Measurements from ENCODE around the gene LRBA.
"Not testable (repeated sequence)": the region's sequence is repeated elsewhere in the genome, so short reads cannot be mapped to it uniquely, and the experiment has no call there.

LRBA gene

DNA sequence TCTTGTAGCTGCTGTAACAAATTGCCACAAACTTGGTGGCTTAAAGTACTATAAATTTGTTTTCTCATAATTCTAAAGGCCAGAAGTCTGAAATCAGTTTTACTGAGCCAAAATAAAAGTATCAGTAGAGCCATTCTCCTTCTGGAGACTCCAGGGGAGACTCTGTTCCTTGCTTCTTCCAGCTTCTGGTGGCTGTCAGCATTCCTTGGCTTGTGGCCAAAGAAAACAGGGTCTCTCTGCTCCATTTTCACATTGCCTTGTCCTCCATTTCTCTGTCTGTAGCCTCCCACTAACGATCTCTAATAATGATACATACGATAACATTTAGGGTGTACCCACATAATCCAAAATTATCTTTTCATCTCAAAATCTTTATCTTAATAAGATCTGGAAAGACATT, 232.8 kb downstream of the LRBA start:
- DNase-seq = no peak

DNA sequence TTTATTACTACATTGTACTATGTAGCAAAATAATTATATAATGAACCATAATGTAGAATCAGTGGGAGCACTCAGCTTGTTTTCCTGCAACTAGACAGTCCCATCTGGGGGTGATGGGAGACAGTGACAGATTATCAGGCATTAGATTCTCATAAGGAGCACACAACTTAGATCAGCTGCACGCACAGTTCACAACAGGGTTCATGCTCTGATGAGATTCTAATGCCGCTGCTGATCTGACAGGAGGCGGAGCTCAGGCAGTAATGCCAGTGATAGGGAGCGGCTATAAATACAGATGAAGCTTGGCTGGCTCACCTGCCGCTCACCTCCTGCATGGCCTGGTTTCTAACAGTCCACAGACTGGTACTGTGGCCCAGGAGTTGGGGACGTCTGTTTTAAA, 233.9 kb downstream of the LRBA start:
- no peak for DNase-seq

DNA sequence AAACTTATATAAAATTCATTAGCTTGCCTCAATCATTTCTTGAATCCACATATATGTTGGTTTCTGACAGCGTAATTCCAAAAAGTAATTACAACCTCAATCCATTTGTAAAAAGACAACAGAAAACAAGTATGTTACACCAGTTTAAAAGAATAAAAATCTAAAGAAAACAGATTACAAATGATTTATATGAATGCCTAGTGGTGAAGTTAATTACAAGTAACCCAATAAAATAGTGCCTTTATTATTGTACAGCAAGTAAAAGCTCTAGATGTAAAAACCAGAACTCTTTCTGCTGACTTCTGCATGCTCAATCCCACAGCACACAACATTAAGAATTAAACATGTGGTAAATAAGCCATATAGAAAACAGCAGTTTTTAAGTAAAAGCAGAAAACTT, 235.4 kb downstream of the LRBA start:
- DNase-seq = no peak

DNA sequence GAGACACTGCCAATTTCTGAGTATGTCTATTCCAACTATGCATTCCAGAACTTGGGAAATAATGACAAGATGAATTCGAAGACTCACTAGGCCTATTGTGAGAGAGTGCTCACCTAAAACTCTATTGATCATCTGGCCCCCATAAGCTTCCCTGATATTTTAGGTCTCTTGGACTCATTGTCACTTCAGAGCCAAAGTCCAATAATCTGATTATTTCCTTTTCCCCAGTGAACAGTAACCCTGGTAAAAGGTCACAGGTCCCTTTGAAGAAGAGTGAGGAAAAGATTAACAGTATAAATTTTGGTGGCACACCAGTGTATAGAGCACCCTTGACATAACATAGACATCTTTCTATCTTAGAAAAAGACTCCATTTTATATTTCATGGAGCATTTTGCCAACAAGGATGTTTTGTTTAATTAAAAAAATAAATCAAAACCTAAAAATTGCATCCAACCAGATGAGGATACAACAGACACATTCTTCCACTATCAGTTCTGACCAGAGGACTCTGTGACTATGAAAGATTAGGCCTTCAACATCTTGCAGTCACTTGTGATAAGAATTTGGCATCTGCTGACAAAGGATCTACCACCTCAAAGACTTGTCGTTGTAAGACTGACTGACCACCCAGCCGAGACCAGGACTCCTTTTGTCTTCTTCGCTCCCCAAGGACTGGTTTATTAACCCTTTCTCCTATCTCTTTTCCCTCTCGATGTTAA, 241.2 kb downstream of the LRBA start:
- no peak for DNase-seq

DNA sequence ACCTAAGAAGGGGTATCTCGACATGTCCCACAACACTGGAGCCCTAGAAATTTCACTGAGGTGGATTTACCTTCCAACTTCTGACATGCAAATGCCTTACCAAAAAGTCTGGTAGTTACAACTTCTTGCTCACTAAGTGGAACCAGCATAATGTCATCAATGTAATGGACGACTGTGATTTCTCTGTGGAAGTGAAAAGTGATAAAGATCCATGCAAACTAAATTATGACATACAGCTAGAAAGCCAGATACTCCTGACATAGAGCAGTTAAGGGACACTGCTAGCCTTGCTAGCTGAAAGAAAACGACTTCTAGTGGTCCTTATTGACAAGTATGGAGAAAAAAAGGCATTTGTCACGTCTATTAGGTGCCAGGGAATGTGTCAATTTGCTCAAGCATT, 242.1 kb downstream of the LRBA start:
- no peak for DNase-seq

DNA sequence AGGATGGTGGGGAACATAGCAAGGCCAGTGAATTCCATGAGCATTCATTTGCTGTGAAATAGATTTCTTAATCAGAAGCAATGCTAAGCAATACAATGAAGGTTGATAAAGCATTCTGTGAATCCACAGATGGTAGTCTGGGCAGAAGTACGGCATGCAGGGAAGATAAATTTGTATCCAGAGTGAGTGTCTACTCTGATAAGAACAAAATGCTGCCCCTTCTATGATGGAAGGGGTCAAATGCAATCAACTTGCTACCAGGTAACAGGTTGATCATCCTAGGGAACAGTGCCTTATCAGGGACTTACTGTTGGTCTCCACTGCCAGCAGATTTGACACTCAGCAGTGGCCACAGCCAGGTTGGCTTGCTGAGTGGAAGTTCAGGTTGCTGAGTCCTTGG, 243.7 kb downstream of the LRBA start:
- no peak for DNase-seq

DNA sequence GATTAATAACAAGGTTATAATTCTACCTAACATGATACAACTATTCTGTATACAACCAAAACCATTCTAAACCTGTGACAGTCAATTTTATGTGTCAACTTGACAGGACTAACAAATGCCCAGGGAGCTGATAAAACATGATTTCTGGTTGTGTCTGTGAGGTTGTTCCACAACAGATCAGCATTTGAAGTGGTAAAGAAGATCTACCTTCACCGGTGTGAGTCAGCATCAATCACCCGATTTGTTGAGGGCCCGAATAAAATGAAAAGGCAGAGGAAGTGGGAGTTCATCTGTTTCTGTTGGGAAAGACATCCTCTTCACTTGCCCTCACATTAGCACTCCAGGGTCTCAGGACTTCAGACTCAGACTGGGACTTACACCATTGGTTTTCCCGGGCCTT, 245.2 kb downstream of the LRBA start:
- no peak for DNase-seq

DNA sequence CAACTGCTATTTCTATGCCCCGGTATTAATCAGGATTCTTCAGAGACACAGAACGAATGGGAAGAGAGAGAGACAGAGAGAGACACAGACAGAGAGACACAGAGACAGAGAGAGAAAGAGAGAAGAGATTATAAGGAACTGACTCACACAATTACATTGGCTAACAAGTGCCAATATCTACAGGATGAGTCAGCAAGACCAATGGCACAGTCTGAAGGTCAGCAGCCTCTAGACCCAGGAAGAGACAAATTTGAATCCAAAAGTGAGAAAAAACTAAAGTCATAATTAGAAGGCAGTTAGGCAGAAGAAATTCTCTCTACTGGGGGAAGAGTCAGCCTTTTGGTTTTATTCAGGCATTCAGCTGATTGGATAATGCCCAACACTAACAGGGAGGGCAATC, 245.8 kb downstream of the LRBA start:
- peak; percentile 68 for DNase-seq

DNA sequence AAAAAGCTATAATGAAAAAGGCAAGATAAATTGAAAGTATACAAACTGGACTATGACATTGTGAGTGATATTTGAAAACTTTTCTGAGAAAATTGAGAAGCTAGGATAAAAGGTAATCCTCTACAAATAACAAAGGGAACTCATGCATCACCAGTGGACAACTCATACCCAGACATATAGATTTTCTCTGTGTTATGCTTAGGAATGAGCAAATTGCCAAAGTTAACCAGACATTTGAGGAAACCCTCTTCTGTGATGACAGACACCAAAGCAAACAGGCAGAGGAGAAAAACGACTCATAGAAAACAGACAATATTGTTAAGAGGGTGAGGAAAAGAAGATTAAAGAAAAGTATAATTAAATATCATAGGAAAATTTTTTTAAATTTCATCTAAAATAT, 246.6 kb downstream of the LRBA start:
- DNase-seq = no peak

DNA sequence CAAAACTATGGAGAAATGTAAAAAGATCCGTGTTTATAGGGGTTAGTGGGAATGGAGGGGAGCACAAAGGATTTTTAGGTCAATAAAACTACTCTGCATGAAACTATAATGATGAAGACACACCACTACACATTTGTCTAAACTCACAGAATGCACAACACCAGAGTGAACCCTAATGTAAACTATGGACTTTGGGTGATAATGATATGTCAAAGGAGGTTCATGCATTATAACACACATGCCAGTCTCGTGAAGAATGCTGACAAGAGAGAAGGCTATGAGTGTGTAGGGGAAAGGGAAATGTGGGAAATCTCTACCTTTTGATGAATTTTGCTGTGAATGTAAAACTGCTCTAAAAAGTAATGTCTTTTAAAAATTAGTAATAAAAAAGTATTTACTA, 249.9 kb downstream of the LRBA start:
- no peak for DNase-seq

DNA sequence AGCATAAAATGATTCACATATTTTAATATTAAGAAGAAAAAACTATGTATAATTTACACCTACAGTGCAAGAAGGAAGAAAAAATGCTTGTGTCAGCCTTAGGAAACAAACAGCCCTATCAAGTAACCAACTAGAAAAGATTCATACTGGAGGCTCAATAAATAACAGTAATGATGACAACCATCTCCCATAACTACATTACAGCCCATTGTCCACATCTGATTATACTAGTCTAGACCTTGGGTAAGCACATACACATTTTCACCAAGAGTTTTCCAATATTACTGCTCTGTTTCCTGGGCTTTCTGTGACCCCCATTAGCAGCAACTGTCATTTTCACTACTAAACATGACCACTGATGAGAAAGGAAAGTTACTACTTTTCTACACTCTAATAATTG, 263.4 kb downstream of the LRBA start:
- DNase-seq = no peak

DNA sequence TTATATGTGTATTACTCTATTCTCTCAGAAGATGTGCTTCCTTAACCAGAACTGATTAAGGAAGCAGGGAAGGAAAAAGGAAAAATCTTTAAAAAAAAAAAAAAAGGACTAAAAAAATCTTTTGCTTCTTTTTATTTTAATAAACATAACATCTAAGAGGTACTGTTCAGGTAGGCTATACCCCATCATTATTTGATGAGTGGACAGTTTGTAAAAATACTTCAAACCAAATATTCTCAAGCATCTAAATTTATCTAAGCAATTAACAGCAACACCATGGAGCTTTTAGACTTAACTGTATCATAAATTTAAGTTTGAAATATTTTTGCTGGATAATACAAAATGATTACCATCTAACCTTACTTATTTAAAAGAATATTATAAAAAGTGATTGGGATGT, 264.3 kb downstream of the LRBA start:
- no peak for DNase-seq

DNA sequence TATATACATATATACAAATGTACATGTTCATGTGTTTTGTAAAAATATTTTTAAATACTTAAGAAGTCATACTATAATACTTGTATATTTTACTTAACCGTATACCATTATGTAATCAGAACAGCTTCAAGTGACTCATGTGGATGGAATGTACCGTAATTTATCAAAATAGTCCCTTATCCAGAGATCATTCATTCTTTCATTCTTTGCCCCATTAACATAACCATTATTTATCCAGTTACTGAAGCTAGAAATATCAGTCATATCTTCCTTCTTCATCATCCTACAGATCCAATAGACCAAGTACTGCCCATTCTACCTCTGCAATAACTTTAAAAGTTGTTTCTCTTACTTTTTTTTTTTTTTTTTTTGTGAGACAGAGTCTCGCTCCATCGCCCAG, 268.9 kb downstream of the LRBA start:
- DNase-seq = no peak

DNA sequence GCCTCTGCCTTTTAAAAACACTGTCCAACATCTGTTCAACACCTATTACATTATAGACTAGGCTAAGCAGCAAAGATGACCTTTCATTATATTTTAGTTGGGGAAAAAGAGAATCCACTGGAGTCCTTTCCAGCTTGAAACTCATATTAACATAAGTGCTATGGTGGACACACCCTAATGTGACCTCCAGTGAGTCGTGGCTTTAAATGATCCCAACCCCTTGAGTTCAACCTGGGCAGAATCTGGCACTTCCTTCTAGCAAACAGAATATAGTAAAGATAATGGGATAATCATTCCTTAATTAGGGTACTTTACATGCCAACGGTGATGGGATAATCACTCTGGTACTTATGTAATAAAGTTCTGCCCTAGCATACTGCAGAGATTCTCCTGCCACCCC, 270.5 kb downstream of the LRBA start:
- DNase-seq = no peak

DNA sequence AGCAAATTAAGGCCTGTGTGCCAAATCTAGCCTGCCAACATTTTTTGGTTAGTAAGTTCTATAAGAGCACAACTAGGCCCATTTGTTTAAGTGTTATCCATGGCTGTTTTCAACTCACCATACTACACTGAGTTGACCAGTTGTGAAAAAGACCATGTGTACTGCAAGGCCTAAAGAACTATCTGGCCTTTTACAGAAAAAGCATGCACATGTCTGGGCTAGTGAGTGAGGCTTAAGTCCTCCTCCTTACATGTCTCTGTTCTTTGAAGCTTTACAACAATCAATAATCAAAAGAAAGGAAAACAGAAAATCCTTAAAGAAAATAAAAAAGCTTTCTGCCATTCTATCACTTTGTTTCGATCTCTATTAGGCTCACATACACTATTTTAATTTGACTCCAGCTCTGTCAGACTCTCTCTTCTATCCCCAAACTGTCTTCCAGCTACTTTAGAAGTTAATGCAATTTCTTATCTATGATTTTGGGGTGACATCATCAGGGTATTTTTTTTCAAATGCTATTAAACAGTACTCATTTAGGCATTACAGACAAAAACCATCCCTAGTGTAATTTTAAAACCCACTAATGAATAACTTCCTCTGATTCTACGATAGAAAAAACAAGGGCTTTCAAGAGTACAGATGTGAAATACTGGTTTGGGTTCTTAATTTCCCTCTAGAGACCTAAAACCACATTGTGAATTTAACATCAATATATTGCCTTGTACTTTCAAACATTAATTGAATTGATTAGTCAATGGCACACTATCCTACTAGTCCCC, 271.3 kb downstream of the LRBA start:
- no peak for DNase-seq

DNA sequence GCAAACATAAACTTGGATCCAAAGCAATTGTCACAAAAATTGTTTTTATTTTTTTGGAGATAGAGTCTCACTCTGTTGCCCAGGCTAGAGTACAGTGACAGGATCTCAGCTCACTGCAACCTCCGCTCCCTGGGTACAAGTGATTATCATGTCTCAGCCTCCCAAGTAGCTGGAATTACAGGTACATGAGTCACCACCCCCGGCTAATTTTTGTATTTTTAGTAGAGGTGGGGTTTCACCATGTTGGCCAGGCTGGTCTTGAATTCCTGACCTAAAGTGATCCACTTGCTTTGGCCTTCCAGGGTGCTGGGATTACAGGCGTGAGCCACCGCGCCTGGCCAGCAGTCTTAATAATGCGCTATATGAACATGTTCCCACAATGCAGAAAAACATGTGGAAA, 272.2 kb downstream of the LRBA start:
- not testable (repeated sequence) for DNase-seq

DNA sequence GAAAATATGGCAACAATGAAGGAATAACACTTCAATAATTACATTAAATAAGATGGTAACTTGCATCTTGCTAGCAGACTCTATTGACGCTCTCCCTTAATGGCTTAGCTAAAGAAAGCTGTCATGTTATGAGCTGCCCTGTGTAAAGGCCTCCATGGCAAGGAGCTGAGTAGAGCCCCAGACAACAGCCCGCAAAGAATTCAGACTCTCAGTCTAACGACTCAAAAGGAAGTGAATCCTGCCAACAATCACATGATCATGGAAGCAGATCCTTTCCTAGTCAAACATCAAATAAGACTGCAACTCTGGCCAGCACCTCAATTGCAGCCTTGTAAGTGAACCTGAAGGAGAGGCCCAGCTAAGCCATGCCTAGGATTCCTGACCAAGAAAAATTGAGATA, 275.5 kb downstream of the LRBA start:
- no peak for DNase-seq

DNA sequence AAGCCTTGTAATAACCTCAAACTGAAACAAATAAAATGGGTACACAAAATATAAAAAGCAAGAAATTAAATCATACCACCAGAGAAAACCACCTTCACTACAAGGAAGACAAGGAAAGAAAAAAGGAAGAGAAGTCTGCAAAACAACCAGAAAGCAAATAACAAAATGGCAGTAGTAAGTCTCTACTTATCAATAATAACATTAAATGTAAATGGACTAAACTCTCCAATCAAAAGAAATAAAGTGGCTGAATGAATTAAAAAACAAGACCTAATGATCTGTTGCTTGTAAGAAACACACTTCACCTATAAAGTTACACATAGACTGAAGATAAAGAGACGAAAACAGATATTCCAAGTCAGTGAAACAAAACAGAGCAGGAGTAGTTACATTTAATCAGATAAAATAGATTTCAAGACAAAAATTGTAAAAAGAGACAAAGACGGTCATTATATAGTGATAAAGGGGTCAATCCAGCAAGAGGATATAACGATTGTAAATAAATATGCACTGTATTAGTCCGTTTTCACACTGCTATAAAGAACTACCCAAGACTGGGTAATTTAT, 289.0 kb downstream of the LRBA start:
- no peak for DNase-seq

DNA sequence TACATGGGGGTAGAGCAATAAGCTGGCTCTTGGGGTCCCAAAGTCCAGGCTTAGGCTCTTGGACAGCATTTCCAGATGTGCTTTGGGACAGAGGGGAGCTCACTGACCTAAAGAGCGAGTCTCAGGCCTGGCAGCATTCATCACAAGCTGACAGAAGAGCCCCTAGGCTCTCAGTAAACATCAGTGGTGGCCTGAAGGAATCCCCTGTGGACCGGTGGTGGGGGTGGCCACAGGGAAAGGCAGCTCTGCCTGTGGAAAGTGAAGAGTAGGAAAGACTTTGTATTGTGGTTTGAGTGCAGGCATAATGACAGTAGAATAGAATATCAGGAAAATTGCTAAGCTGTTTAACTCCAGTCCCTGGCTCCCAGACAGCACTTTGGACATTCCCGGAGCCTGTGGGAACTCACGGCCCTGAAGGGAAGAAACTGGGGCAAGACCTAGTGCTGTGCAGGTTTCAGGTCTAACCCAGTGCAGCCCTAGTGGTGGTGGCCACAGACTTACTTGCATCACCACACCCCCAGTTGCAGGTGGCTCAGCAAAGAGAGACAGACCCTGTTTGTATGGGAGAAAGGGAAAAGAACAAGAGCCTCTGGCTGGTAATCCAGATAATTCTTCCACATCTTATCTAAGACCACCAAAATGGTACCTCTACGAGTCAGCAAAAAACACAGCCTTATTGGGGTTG, 291.2 kb downstream of the LRBA start:
- no peak for DNase-seq

DNA sequence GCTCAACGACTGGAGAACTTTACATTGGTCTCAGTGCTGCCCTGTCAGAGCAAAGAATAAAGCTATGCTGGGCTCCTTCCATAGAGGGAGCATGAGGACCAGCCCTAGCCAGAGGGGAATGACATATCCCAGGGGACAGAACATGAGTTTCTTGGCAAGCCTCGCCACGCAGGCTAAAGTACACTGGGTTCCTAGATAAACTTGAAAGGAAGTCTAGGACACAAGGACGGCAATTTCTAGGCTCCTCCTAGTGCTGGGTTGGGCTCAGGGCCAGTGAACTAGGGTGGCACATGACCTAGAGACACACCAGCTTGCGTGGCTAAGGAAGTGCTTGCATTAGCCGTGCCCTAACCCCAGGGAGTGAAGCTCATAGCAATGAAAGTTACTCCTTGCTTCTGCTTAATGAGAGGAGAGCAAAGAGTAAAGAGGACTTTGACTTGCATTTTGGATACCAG, 292.1 kb downstream of the LRBA start:
- DNase-seq = peak; percentile 50

DNA sequence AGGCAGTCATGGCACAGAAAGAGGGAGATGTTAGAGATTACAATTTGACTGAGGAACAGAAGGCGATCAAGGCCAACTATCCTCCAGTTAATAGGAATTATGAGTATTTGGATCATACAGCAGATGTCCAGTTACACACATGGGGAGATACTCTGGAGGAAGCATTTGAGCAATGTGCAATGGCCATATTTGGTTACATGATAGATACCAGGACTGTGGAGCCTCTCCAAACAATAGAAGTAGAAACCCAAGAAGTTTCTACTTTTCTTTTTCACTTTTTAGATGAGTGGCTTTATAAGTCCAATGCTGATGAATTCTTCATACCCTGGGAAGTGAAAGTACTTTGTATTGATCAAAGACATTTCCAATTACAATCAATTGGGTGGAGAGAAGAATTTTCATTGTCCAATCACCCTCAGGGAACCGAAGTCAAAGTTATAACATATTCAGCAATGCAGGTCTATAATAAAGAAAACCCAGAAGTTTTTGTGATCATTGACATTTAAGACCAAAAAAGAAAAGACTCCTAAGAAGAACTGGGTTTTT, 294.0 kb downstream of the LRBA start:
- no peak for DNase-seq

DNA sequence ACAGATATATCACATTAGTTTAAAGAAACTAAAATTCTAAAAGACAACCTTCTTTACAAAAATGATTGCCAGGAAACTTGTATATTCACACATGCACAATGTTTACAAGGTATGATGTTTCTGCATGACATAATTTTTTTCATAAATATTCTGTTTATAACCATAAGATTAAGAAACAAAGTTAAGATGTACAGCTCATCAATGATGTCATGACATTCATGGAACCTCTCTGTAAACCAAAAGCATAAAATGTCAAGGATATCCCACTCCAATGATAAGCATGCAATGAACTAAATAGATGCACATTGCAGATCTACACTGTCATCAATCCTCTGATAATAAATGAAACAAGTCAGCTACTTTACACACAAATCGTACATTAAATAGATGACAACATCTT, 297.1 kb downstream of the LRBA start:
- DNase-seq = no peak

All from suppressor macrophage treated with lipopolysaccharide for 4 hours (primary cell).